SK-N-SH (cell line): ENCODE data around the gene LRCOL1.

Experiments
- CHD2 ChIP-seq: fragments of 150-350 bp; IDR thresholded peaks from 2 replicates; pipeline ENCODE4 v1.6.1; 2018; ENCODE audit warnings: low read length; ENCODE audit not compliant: partially characterized antibody
- CTCF ChIP-seq: fragments of 200-600 bp; sonication (generic); IDR thresholded peaks from 2 replicates; pipeline ENCODE4 v1.6.1; 2017; ENCODE audit warnings: antibody characterized with exemption, mild to moderate bottlenecking, moderate library complexity
- ELF1 ChIP-seq: IDR thresholded peaks from 2 replicates; pipeline ENCODE4 v1.4.0; 2012
- EP300 ChIP-seq, 2 experiments: IDR thresholded peaks; 2 replicates each; pipeline versions ENCODE4 v1.4.0 to v1.6.1; 2012; ENCODE audit warnings: borderline replicate concordance in 1 of 2, low read depth in 1 of 2, low read length in 1 of 2
- EZH2phosphoT487 ChIP-seq: fragments of 200-600 bp; sonication (generic); IDR thresholded peaks from 2 replicates; pipeline ENCODE4 v1.6.1; 2017; ENCODE audit warnings: low read depth, mixed run types, mild to moderate bottlenecking, antibody characterized with exemption, moderate library complexity, borderline replicate concordance
- FOXM1 ChIP-seq: IDR thresholded peaks from 2 replicates; pipeline ENCODE4 v1.4.0; 2012; ENCODE audit warnings: low read depth, mild to moderate bottlenecking
- GATA2 ChIP-seq: sonication (generic); formaldehyde crosslinking; IDR thresholded peaks from 2 replicates; pipeline ENCODE4 v1.5.0; 2020; ENCODE audit warnings: mild to moderate bottlenecking, missing genetic modification reagents
- MAX ChIP-seq: IDR thresholded peaks from 2 replicates; pipeline ENCODE4 v1.4.0; 2012; ENCODE audit warnings: low read depth
- RXRA ChIP-seq: IDR thresholded peaks from 2 replicates; pipeline ENCODE4 v1.4.0; 2012; ENCODE audit warnings: low read depth, mild to moderate bottlenecking, borderline replicate concordance
- SIN3A ChIP-seq: IDR thresholded peaks from 2 replicates; pipeline ENCODE4 v1.6.1; 2012; ENCODE audit warnings: low read depth, mild to moderate bottlenecking, low read length, moderate library complexity, borderline replicate concordance
- TAF1 ChIP-seq: IDR thresholded peaks from 2 replicates; pipeline ENCODE4 v1.6.1; 2012; ENCODE audit warnings: low read depth, mild to moderate bottlenecking, low read length, moderate library complexity, borderline replicate concordance
- TEAD4 ChIP-seq: IDR thresholded peaks from 2 replicates; pipeline ENCODE4 v1.4.0; 2012; ENCODE audit warnings: mild to moderate bottlenecking, borderline replicate concordance; ENCODE audit not compliant: insufficient read depth
- USF1 ChIP-seq: IDR thresholded peaks from 2 replicates; pipeline ENCODE4 v1.4.0; 2012; ENCODE audit warnings: low read depth, borderline replicate concordance
- ZBTB33 ChIP-seq: IDR thresholded peaks from 2 replicates; pipeline ENCODE4 v1.4.0; 2012; ENCODE audit warnings: low read depth, borderline replicate concordance

GRCh38 chr12:132648616-132649225 lies 38.3 kb upstream of the LRCOL1 start:
- TF ChIP-seq CTCF: no peak
- no peak for TF ChIP-seq RXRA
- TF ChIP-seq CHD2: no peak
- TF ChIP-seq TAF1: no peak
- no peak for TF ChIP-seq MAX
- no peak for TF ChIP-seq TEAD4
- no peak for TF ChIP-seq ELF1
- TF ChIP-seq SIN3A: no peak
- no peak for TF ChIP-seq GATA2
- no peak for TF ChIP-seq USF1
- TF ChIP-seq EP300 (IDR thresholded peaks at IDR 0.05; ENCODE audit: borderline replicate concordance in 1 of 2, low read depth in 1 of 2, low read length in 1 of 2): no peak
- TF ChIP-seq FOXM1: no peak
- TF ChIP-seq ZBTB33: no peak
- no peak for TF ChIP-seq EZH2phosphoT487
